Cardiac fibroblast (primary cell): ENCODE measurements around the gene NINL.

Source experiments
- DNase-seq, 2 donors: peaks; one replicate each; pipeline versions ENCODE4 v3.0.0 to v3.0.0-alpha.2; 2010; ENCODE audit warnings: low read depth in 2 of 2
- H3K4me3 ChIP-seq, 2 donors: replicated peaks in 1 of 2; 1 replicate in 1 of 2; 2 replicates in 1 of 2; pipeline ENCODE4 v1.5.1; 2011; ENCODE audit warnings: low read depth in 2 of 2, low read length in 2 of 2, mild to moderate bottlenecking in 2 of 2, moderate library complexity in 1 of 2
- CTCF ChIP-seq: IDR thresholded peaks from one replicate; pipeline ENCODE4 v1.5.1; 2011; ENCODE audit warnings: low read depth, mild to moderate bottlenecking, low read length, inconsistent platforms

Gene NINL

GRCh38 chr20:25514195-25514594, 71.1 kb downstream of the NINL start:
- DNase-seq: no peak
- no peak overlapping the region for H3K4me3 ChIP-seq
- no peak for TF ChIP-seq CTCF

GRCh38 chr20:25512709-25513108, 72.6 kb downstream of the NINL start:
- H3K4me3 ChIP-seq: no peak overlapping the region
- TF ChIP-seq CTCF: no peak
- no peak for DNase-seq

GRCh38 chr20:25511183-25511582, 74.1 kb downstream of the NINL start:
- DNase-seq: no peak
- no peak for TF ChIP-seq CTCF
- H3K4me3 ChIP-seq: no peak overlapping the region

- TF ChIP-seq CTCF: no peak
- H3K4me3 ChIP-seq: no peak overlapping the region
- no peak for DNase-seq
Measured at GRCh38 chr20:25510721-25511120, 74.6 kb downstream of the NINL start.

- no peak for TF ChIP-seq CTCF
- no peak for DNase-seq
- no peak overlapping the region for H3K4me3 ChIP-seq
Measured at GRCh38 chr20:25510202-25510601, 75.1 kb downstream of the NINL start.

- no peak for TF ChIP-seq CTCF
- no peak for DNase-seq
- H3K4me3 ChIP-seq: no peak overlapping the region
Measured at GRCh38 chr20:25509084-25509483, 76.2 kb downstream of the NINL start.

- no peak overlapping the region for H3K4me3 ChIP-seq
- TF ChIP-seq CTCF: no peak
- DNase-seq: peak; percentile 75 to 89
Measured at GRCh38 chr20:25508083-25508770, 77.1 kb downstream of the NINL start.
